Activated naive CD4-positive, alpha-beta T cell treated with anti-CD3 and anti-CD28 coated beads, Interleukin-2, amount 50 U/mL, for 72 hours (primary cell): ENCODE data around the gene KCP. TPM values are rescaled to one million over a fixed set of nuclear protein-coding genes. Genes with fewer than 3 reads are reported as not detected.
A peak's percentile ranks its signal among the peaks of the same experiment; 100 is the strongest.

Experiments used
- ATAC-seq, 2 donors: fragments of 150-1000 bp; cut with Tn5 transposase; 2 replicates each; pipeline ENCODE4 v1.10.0; 2021; ENCODE audit warnings: mild to moderate bottlenecking in 2 of 2, moderate library complexity in 2 of 2
- DNase-seq, 2 donors: peaks; one replicate each; pipeline ENCODE4 v3.0.0; 2021 to 2022; ENCODE audit warnings: low spot score in 2 of 2
- H3K27ac Mint-ChIP-seq, 2 donors: one replicate each; pipeline ENCODE4 v1.8.0; 2022; ENCODE audit warnings: mild to moderate bottlenecking in 2 of 2, mixed read lengths in 2 of 2
- H3K36me3 Mint-ChIP-seq, 2 donors: one replicate each; pipeline ENCODE4 v1.8.0; 2022; ENCODE audit warnings: mixed read lengths in 2 of 2
- H3K9me3 Mint-ChIP-seq, 2 donors: one replicate each; pipeline ENCODE4 v1.8.0; 2022; ENCODE audit warnings: mixed read lengths in 2 of 2
- total RNA-seq, 2 donors: library from RNA; stranded (reverse); gene quantifications; one replicate each; pipeline ENCODE4 v1.2.3, GENCODE V29; 2022

The KCP gene
- total RNA-seq, 2 donors from 2014 or later: 0.16 TPM

DNA sequence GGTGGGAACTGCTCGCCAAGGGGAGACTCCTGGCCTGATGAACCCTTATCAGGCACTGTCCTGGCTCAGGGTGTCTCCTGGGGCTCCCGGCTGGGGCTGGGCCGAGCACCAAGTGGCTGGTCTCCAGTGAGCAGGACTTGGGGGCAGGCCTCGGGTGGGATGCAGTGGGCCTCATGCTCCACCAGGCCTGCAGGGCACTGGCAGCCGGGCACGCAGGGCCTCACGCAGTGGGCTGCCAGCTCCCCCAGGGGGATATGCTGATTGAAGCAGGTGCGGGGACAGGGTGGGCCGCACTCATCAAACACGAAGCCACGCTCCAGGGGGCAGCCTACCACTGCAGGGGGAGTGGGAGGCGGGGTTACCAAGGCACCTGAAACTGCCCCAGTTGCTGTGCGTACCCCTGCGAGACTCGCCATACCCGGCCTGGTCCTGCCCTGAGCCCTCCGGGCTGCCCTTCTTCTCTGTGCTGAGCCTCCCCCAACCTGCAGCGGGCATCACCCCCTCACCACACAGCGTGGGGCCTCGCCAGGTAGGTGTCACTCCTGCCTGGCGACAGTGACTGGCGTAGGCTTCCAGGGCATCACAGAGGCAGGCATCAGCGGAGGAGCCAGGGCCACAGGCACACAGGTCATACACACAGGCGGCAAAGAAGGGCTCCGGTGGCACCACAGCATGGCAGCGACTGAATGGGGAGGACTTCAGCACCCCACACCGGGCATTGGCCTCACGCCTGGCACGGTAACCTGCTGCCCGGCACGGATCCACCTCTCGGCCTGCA lies 33.3 kb downstream of the KCP start:
- DNase-seq: no peak
- H3K27ac Mint-ChIP-seq: no peak overlapping the region

GRCh38 chr7:128876586-128876977 lies 33.9 kb downstream of the KCP start:
- Mint-ChIP-seq H3K9me3 (no peaks in the 10 kb centered on the region), H3K36me3 (no peaks in the 10 kb centered on the region), H3K27ac (no peak overlapping the region)
- ATAC-seq: no peak
- DNase-seq: no peak

More for the DNA sequence above, 33.3 kb downstream of the KCP start:
- H3K36me3 Mint-ChIP-seq: no peaks in the 10 kb centered on the region
- no peak for ATAC-seq
- H3K9me3 Mint-ChIP-seq: no peaks in the 10 kb centered on the region

DNA sequence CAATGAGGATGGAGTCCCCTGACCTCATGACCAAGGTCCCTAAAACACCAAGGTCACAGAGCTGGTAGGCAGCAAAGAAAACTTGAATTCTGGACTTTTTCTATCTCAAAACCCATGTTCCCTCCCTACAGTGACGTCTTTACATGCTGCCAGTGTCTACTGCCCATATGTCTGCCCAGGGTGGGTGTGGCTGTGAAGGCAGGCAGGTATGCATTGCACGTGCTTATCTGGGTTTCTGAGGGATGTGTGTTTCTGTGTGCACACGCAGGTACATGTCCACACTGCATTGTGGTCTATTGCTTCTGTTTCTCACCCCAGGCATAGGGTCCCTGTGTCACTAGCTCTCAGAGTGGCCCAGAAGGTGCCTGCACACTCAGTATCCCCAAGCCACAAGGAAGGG lies 34.4 kb downstream of the KCP start:
- no peak overlapping the region for H3K27ac Mint-ChIP-seq
- DNase-seq (no peak), ATAC-seq (no peak)
- no peaks in the 10 kb centered on the region for H3K36me3 Mint-ChIP-seq
- no peaks in the 10 kb centered on the region for H3K9me3 Mint-ChIP-seq

GRCh38 chr7:128875523-128875948 lies 35.0 kb downstream of the KCP start:
- ATAC-seq (no peak), DNase-seq (no peak)
- Mint-ChIP-seq H3K9me3 (no peaks in the 10 kb centered on the region), H3K36me3 (no peaks in the 10 kb centered on the region), H3K27ac (no peak overlapping the region)

DNA sequence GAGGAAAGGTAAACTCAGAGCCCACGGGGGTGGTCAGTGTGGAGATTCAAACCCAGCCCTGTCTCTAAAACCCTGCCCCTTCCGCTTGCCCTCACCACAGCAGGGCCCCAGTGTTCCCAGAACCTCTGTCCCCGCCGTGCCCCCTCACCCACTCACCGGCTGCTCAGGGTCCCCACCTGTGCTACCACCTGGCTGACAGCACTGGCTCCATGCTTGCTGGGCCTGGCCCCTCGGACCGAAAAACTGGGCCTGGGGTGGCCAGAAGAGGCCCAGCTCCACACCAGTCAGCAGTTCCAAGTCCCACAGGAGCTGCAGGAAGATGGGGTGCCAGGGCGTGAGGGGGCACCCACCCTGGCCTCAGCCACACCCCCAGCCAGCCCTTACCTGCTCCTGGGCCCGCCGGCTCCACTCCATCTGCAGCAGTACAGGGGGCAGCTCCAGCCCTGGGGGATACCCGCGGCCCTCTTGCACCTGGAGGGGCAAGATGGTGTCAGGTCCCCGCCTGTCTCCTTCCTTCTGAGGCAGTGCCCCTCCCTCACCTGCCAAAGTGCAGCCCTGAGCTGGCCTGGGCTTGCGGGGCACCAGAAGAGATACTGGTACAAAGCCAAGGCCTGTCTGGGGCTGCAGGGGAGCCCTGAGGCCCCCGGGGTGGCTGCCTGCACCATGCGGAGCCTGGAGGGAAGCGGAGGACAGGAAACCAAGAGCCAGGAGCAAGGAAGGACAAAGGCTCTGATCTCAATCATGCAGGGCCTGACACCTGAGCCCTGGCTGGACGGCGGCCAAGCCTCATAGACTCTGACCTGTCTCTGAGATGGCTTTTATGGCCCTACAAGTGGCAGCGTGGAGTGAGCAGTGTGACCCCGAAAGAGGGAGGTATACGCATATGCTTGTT lies 36.1 kb downstream of the KCP start:
- ATAC-seq (no peak), DNase-seq (no peak)
- Mint-ChIP-seq H3K27ac (no peak overlapping the region), H3K36me3 (no peaks in the 10 kb centered on the region), H3K9me3 (no peaks in the 10 kb centered on the region)

GRCh38 chr7:128873234-128873633 lies 37.3 kb downstream of the KCP start:
- DNase-seq (no peak), ATAC-seq (no peak)
- no peaks in the 10 kb centered on the region for H3K36me3 Mint-ChIP-seq
- no peaks in the 10 kb centered on the region for H3K9me3 Mint-ChIP-seq
- H3K27ac Mint-ChIP-seq: no peak overlapping the region

GRCh38 chr7:128872394-128872824 lies 38.1 kb downstream of the KCP start:
- ATAC-seq: no peak
- no peak for DNase-seq
- Mint-ChIP-seq H3K36me3 (no peaks in the 10 kb centered on the region), H3K27ac (no peak overlapping the region), H3K9me3 (no peaks in the 10 kb centered on the region)

- no peaks in the 10 kb centered on the region for H3K9me3 Mint-ChIP-seq
- H3K27ac Mint-ChIP-seq: no peak overlapping the region
- DNase-seq (no peak), ATAC-seq (no peak)
- H3K36me3 Mint-ChIP-seq: no peaks in the 10 kb centered on the region
Measured at GRCh38 chr7:128871050-128871449, 39.5 kb downstream of the KCP start.

- peak; percentile 43 to 56 for ATAC-seq
- Mint-ChIP-seq H3K9me3 (no peaks in the 10 kb centered on the region), H3K36me3 (peaks cover 6 to 7% of the 10 kb centered on the region in 2 donors), H3K27ac (no peak overlapping the region)
- no peak for DNase-seq
Measured at GRCh38 chr7:128869944-128870285, 40.6 kb downstream of the KCP start.

- Mint-ChIP-seq H3K27ac (no peak overlapping the region), H3K36me3 (peaks cover 6 to 7% of the 10 kb centered on the region in 2 donors), H3K9me3 (no peaks in the 10 kb centered on the region)
- DNase-seq (peak in 1 of 2 donors; percentile 52), ATAC-seq (peak; percentile 85 to 89)
Measured at GRCh38 chr7:128869138-128869943, 41.2 kb downstream of the KCP start.

GRCh38 chr7:128868624-128869137 lies 41.8 kb downstream of the KCP start:
- peaks cover 6 to 7% of the 10 kb centered on the region in 2 donors for H3K36me3 Mint-ChIP-seq
- no peaks in the 10 kb centered on the region for H3K9me3 Mint-ChIP-seq
- ATAC-seq (peak in 1 of 2 donors; percentile 4), DNase-seq (no peak)
- H3K27ac Mint-ChIP-seq: no peak overlapping the region

GRCh38 chr7:128867842-128868623 lies 42.5 kb downstream of the KCP start:
- DNase-seq (no peak), ATAC-seq (no peak)
- H3K9me3 Mint-ChIP-seq: no peaks in the 10 kb centered on the region
- H3K27ac Mint-ChIP-seq: no peak overlapping the region
- peaks cover 7 to 8% of the 10 kb centered on the region in 2 donors for H3K36me3 Mint-ChIP-seq

GRCh38 chr7:128867241-128867640 lies 43.3 kb downstream of the KCP start:
- H3K36me3 Mint-ChIP-seq: peaks cover 12 to 16% of the 10 kb centered on the region in 2 donors
- no peak overlapping the region for H3K27ac Mint-ChIP-seq
- ATAC-seq (no peak), DNase-seq (no peak)
- no peaks in the 10 kb centered on the region for H3K9me3 Mint-ChIP-seq

GRCh38 chr7:128865996-128866877 lies 44.3 kb downstream of the KCP start:
- H3K9me3 Mint-ChIP-seq: no peaks in the 10 kb centered on the region
- ATAC-seq (no peak), DNase-seq (no peak)
- H3K36me3 Mint-ChIP-seq: peaks cover 12 to 18% of the 10 kb centered on the region in 2 donors
- H3K27ac Mint-ChIP-seq: no peak overlapping the region

- H3K36me3 Mint-ChIP-seq: peaks cover 12 to 18% of the 10 kb centered on the region in 2 donors
- no peaks in the 10 kb centered on the region for H3K9me3 Mint-ChIP-seq
- no peak overlapping the region for H3K27ac Mint-ChIP-seq
- ATAC-seq (no peak), DNase-seq (no peak)
Measured at GRCh38 chr7:128865303-128865702, 45.2 kb downstream of the KCP start.
